Mesendoderm (in vitro differentiated cells): ENCODE data around the gene RIPK3.

Experiments used
- DNase-seq: peaks from one replicate; pipeline ENCODE4 v3.0.0; 2013
- H2AK5ac ChIP-seq: 2 replicates; pipeline ENCODE4 v1.6.1; 2013; ENCODE audit warnings: low read length, inconsistent platforms
- H2BK120ac ChIP-seq: 2 replicates; pipeline ENCODE4 v1.6.1; 2013; ENCODE audit warnings: low read depth, mild to moderate bottlenecking, low read length, moderate library complexity, mixed read lengths
- H2BK15ac ChIP-seq: replicated peaks from 2 replicates; pipeline ENCODE4 v1.6.1; 2013; ENCODE audit warnings: low read depth, mild to moderate bottlenecking, moderate library complexity
- H2BK5ac ChIP-seq: 2 replicates; pipeline ENCODE4 v1.6.1; 2013; ENCODE audit warnings: low read length, inconsistent platforms
- H3K18ac ChIP-seq: 2 replicates; pipeline ENCODE4 v1.6.1; 2013; ENCODE audit warnings: mild to moderate bottlenecking, low read length, mixed read lengths
- H3K23ac ChIP-seq: one replicate; pipeline ENCODE4 v1.6.1; 2013; ENCODE audit warnings: low read length
- H3K27ac ChIP-seq: 2 replicates; pipeline ENCODE4 v1.5.1; 2013; ENCODE audit warnings: low read depth, mild to moderate bottlenecking, inconsistent platforms, low read length, moderate library complexity
- H3K27me3 ChIP-seq: 2 replicates; pipeline ENCODE4 v1.6.1; 2013; ENCODE audit warnings: low read length, control low read depth, mild to moderate bottlenecking, inconsistent platforms; ENCODE audit not compliant: insufficient read depth, poor library complexity
- H3K36me3 ChIP-seq: 2 replicates; pipeline ENCODE4 v1.6.1; 2013; ENCODE audit warnings: low read length, inconsistent platforms; ENCODE audit not compliant: control insufficient read depth, insufficient read depth
- H3K4ac ChIP-seq: one replicate; pipeline ENCODE4 v1.6.1; 2013; ENCODE audit warnings: low read depth, mild to moderate bottlenecking, low read length, moderate library complexity
- H3K4me1 ChIP-seq: 2 replicates; pipeline ENCODE4 v1.6.1; 2013; ENCODE audit warnings: low read depth, low read length, inconsistent platforms; ENCODE audit not compliant: control insufficient read depth
- H3K4me2 ChIP-seq: 2 replicates; pipeline ENCODE4 v1.6.1; 2013; ENCODE audit warnings: low read length
- H3K4me3 ChIP-seq: 2 replicates; pipeline ENCODE4 v1.5.1; 2013; ENCODE audit warnings: mild to moderate bottlenecking, low read length
- H3K56ac ChIP-seq: one replicate; pipeline ENCODE4 v1.6.1; 2013; ENCODE audit warnings: low read length
- H3K79me1 ChIP-seq: 2 replicates; pipeline ENCODE4 v1.6.1; 2013; ENCODE audit warnings: low read length, inconsistent platforms
- H3K79me2 ChIP-seq: 2 replicates; pipeline ENCODE4 v1.6.1; 2013; ENCODE audit warnings: mild to moderate bottlenecking, low read length; ENCODE audit not compliant: control insufficient read depth, insufficient read depth
- H3K9ac ChIP-seq: 2 replicates; pipeline ENCODE4 v1.6.1; 2013; ENCODE audit warnings: low read length, inconsistent platforms
- H4K5ac ChIP-seq: one replicate; pipeline ENCODE4 v1.6.1; 2013; ENCODE audit warnings: low read length
- H4K8ac ChIP-seq: one replicate; pipeline ENCODE4 v1.6.1; 2013; ENCODE audit warnings: low read depth, mild to moderate bottlenecking, control low read depth, low read length, moderate library complexity
- WGBS: extraction: QIAGEN DNeasy Blood & Tissue Kit; methylation state at CpG from one replicate; pipeline ENCODE4 v1.1.7; 2013; ENCODE audit warnings: low lambda C conversion rate, missing lambda C conversion rate; ENCODE audit not compliant: insufficient coverage; ENCODE audit errors: extremely low coverage; 5-methylcytosine and 5-hydroxymethylcytosine counted together

The RIPK3 gene

DNA sequence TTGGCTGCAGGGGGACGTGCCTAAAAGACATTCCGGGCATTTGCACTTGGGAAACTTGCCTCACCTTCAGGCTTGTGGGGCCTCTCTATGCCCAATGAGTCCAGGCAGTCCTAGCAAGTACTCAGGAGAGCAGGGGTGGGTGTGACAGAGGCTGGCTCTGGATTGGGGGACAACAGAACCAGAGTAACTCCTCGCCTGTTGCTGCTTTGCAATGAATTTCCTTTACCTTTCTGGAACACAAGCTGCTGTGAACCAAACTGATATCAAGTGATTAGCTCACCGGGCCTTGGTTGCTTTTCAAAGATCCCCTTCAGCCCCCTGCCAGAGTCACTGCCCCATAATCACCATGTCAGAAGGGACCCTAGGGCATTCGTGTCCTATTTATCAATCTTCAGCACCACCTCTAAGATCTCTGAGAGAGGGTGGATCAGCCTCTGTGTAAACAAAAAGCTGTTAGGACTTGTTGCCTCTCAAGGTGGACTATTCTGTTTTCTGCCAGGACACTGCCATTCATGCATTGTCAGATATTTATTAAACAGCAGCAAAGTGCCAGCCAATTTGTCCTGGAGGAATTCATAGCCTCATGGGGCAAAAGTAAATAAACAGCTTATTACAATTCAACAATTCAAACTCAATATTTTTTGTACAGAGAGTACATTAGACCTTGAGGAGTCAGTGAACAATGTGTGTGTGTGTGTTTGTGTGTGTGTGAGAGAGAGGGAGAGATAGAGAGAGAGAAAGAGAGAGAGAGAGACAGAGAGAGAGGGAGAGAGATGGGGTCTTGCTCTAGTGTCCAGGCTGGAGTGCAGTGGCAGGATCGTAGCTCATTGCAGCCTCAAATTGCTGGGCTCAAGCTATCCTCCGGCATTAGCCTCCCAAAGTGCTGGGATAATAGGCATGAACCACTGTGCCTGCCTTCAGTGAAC, 39.5 kb upstream of the RIPK3 start:
- H3K4me2 ChIP-seq, result no peak overlapping the region
- DNase-seq, result no peak
- WGBS, result no CpG with 5 or more reads among the region's 7 CpGs

DNA sequence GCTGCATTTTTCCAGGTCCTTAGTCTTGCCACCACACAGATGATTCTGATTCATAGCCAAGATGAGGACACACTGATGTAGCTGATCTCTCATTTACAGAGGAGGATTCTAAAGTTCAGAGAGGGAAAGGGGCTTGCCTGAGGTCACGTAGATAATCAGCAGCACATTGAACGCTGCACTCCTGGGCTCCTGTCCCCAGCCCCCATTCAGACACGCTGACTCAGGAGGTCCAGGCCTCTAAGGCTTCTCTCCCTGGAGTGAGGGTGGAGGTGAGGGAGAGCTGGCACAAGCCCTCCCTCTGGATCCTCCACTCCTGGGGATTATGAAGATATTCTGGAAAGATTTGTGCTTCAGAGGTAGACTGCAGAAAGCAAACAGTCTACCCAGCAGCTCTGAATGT, 38.5 kb upstream of the RIPK3 start:
- H3K27me3 ChIP-seq, result no peaks in the 10 kb centered on the region
- H3K4me1 ChIP-seq, result peaks cover 3% of the 10 kb centered on the region
- H3K9ac ChIP-seq, result no peak overlapping the region
- no peak overlapping the region for H2BK120ac ChIP-seq
- no peak overlapping the region for H3K56ac ChIP-seq
- DNase-seq, result no peak
- H3K23ac ChIP-seq, result no peak overlapping the region
- H3K27ac ChIP-seq, result no peak overlapping the region
- H4K8ac ChIP-seq, result no peak overlapping the region
- H2BK5ac ChIP-seq, result no peak overlapping the region
- H3K36me3 ChIP-seq, result no peaks in the 10 kb centered on the region
- WGBS, result no CpG with 5 or more reads among the region's 3 CpGs
- no peaks in the 10 kb centered on the region for H3K79me2 ChIP-seq
- H3K79me1 ChIP-seq, result no peaks in the 10 kb centered on the region
- no peak overlapping the region for H3K4me2 ChIP-seq
- H4K5ac ChIP-seq, result no peak overlapping the region
- H2AK5ac ChIP-seq, result no peak overlapping the region
- H3K4me3 ChIP-seq, result no peak overlapping the region
- H3K18ac ChIP-seq, result no peak overlapping the region
- H2BK15ac ChIP-seq, result no peak overlapping the region
- no peak overlapping the region for H3K4ac ChIP-seq

More for the DNA sequence above, 39.5 kb upstream of the RIPK3 start:
- Histone ChIP-seq H3K23ac (no peak overlapping the region), H3K4me3 (no peak overlapping the region), H3K27ac (no peak overlapping the region), H3K4ac (no peak overlapping the region), H3K79me1 (no peaks in the 10 kb centered on the region), H3K36me3 (no peaks in the 10 kb centered on the region), H2AK5ac (no peak overlapping the region), H4K5ac (no peak overlapping the region), H2BK15ac (no peak overlapping the region), H3K9ac (no peak overlapping the region), H3K4me1 (peaks cover 3% of the 10 kb centered on the region), H2BK120ac (no peak overlapping the region), H3K18ac (no peak overlapping the region), H3K79me2 (no peaks in the 10 kb centered on the region), H3K27me3 (no peaks in the 10 kb centered on the region), H3K56ac (no peak overlapping the region), H2BK5ac (no peak overlapping the region), H4K8ac (no peak overlapping the region)

DNA sequence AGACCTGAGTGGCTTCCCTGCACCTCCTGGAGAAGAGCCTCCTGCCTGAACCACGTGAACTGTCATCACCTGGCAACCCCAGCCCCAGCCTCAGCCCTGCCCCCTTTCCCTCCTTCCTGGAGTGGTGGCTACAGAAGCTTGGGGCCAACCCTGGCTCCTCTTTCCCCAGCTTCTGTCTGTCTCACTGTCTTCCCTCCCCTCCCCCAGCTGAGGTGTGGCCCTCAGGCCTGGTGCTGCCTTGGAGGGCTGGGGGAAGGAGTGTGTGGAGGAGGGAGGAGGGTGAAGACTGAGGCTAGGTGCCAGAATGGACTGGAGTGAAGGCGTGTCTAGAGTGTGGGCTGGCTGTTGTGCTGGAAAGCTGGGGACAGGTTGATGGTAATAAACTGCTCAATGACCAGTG, 37.9 kb upstream of the RIPK3 start:
- no peak overlapping the region for H3K4me2 ChIP-seq
- DNase-seq, result no peak
- WGBS, result no CpG with 5 or more reads among the region's 2 CpGs

DNA sequence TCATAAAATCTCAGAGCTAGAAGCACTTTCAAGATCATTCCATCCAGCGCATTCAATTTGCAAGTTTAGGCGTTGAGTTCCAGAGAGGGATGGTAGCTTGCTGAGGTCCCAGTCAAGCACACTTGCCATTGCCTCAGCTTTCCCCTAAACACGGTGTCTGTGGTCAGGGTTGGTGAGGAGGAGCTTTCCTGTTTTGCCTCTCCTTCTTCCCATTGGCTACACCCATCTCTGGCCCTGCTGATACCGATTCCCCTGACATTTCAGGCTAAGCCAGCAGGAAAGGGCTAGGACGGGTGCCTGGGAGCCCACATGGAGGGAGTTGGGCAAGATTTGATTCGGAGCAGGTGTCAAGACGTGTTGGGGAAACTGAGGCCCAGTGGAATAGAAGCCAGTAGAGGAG, 37.3 kb upstream of the RIPK3 start:
- no peak overlapping the region for H3K4ac ChIP-seq
- no peaks in the 10 kb centered on the region for H3K79me2 ChIP-seq
- H3K4me1 ChIP-seq, result peaks cover 3% of the 10 kb centered on the region
- WGBS, result no CpG with 5 or more reads among the region's 7 CpGs
- no peak overlapping the region for H3K23ac ChIP-seq
- no peak overlapping the region for H3K9ac ChIP-seq
- DNase-seq, result no peak
- no peak overlapping the region for H3K56ac ChIP-seq
- H4K8ac ChIP-seq, result no peak overlapping the region
- H3K4me2 ChIP-seq, result no peak overlapping the region
- H2BK5ac ChIP-seq, result no peak overlapping the region
- no peaks in the 10 kb centered on the region for H3K36me3 ChIP-seq
- H3K4me3 ChIP-seq, result no peak overlapping the region
- H3K79me1 ChIP-seq, result no peaks in the 10 kb centered on the region
- H2BK15ac ChIP-seq, result no peak overlapping the region
- no peak overlapping the region for H4K5ac ChIP-seq
- no peak overlapping the region for H2AK5ac ChIP-seq
- no peak overlapping the region for H3K27ac ChIP-seq
- H3K27me3 ChIP-seq, result no peaks in the 10 kb centered on the region
- no peak overlapping the region for H3K18ac ChIP-seq
- no peak overlapping the region for H2BK120ac ChIP-seq

More for the DNA sequence above, 37.9 kb upstream of the RIPK3 start:
- Histone ChIP-seq H4K8ac (no peak overlapping the region), H3K79me2 (no peaks in the 10 kb centered on the region), H4K5ac (no peak overlapping the region), H3K27me3 (no peaks in the 10 kb centered on the region), H3K79me1 (no peaks in the 10 kb centered on the region), H3K4me1 (peaks cover 3% of the 10 kb centered on the region), H3K9ac (no peak overlapping the region), H3K4ac (no peak overlapping the region), H3K27ac (no peak overlapping the region), H2BK5ac (no peak overlapping the region), H2AK5ac (no peak overlapping the region), H3K36me3 (no peaks in the 10 kb centered on the region), H3K4me3 (no peak overlapping the region), H3K18ac (no peak overlapping the region), H2BK120ac (no peak overlapping the region), H3K56ac (no peak overlapping the region), H2BK15ac (no peak overlapping the region), H3K23ac (no peak overlapping the region)

DNA sequence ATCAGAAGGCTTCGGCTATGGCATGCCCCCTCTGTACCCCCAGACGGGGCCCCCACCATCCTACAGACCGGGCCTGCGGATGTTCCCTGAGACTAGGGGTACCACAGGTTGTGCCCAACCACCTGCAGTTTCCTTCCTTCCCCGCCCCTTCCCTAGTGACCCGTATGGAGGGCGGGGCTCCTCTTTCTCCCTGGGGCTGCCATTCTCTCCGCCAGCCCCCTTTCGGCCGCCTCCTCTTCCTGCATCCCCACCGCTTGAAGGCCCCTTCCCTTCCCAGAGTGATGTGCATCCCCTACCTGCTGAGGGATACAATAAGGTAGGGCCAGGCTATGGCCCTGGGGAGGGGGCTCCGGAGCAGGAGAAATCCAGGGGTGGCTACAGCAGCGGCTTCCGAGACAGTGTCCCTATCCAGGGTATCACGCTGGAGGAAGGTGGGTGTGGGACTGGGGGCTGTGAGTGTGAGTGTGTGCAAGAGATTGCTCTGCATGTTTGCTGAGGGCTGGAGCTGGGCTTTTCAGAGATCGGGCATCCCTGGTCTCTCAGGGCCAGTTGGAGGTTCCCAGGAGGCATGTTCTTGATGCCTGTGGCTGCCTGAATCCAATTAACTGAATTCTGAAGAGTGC, 36.8 kb upstream of the RIPK3 start:
- Histone ChIP-seq H3K79me2 (no peaks in the 10 kb centered on the region), H3K36me3 (no peaks in the 10 kb centered on the region), H4K5ac (no peak overlapping the region), H3K4me1 (peaks cover 3% of the 10 kb centered on the region), H3K56ac (peak overlapping the region; percentile 8), H3K79me1 (no peaks in the 10 kb centered on the region), H3K18ac (no peak overlapping the region), H2BK5ac (no peak overlapping the region), H3K4me3 (no peak overlapping the region), H3K27me3 (no peaks in the 10 kb centered on the region), H3K4ac (no peak overlapping the region), H3K9ac (no peak overlapping the region), H4K8ac (no peak overlapping the region), H2AK5ac (no peak overlapping the region), H2BK15ac (no peak overlapping the region), H3K27ac (no peak overlapping the region), H3K23ac (no peak overlapping the region), H3K4me2 (no peak overlapping the region), H2BK120ac (no peak overlapping the region)
- no CpG with 5 or more reads among the region's 16 CpGs for WGBS
- DNase-seq, result peak; percentile 84
